GM13976 (cell line): Measurements from ENCODE around the gene FSTL5.
"Not testable (repeated sequence)": the region's sequence is repeated elsewhere in the genome, so short reads cannot be mapped to it uniquely, and the experiment has no call there.

ENCODE experiments used
- DNase-seq: peaks from one replicate; pipeline ENCODE4 v3.0.0; 2012; ENCODE audit warnings: low spot score
- in situ Hi-C: fragments of 300-500 bp; cut with MboI; formaldehyde crosslinking; loops from one replicate; pipeline ENCODE4 v1.12.0; 2022; ENCODE audit warnings: low sequenced_read_pairs, mixed read lengths, inconsistent platforms; ENCODE audit not compliant: unreplicated experiment
- TF ChIP-seq, protein P1 (sequence below): IDR thresholded peaks from 2 replicates; pipeline ENCODE4 v1.5.1; 2012; ENCODE audit warnings: borderline replicate concordance, mild to moderate bottlenecking; ENCODE audit not compliant: insufficient read depth; ENCODE audit errors: extremely low read depth, missing control alignments, control extremely low read depth

FSTL5 gene

DNA sequence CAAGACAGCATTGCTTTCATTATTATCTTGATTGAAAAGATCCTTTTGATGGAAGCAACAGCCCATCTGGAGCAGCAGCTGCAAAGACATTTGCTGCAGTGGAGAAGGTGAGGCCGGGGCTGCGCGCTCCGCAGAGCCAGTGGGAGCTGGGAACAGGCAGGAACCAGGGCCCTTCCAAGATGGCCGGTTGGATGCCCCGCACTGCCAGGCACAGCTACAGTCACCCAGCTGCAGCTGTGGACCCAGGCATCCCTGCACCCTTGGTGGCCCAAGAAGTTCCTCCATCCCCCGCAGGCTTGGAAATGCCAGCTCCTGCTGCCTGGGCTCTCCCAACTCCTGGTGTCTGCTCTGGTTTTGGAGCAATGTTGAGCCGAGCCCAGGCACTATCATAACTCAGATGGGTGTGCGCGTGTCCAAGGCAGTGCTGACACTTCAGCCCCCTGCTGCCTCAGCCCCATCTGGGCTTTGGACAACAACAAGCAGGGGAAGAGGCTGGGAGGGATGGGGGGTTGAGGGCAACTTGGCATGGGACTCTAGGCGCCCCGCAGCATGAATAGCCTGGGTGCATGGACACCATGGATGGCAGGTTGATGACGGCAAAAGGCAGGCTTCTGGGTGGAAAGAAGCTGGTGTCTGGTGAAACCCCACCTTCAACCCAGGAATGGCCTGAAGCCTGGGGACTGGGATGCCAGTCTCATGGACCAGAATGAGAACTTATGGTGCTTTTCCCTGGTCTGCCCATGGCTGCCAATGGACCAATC is 371.8 kb downstream of the FSTL5 start:
- in situ Hi-C loops = no loop called here
- TF ChIP-seq, protein P1, sequence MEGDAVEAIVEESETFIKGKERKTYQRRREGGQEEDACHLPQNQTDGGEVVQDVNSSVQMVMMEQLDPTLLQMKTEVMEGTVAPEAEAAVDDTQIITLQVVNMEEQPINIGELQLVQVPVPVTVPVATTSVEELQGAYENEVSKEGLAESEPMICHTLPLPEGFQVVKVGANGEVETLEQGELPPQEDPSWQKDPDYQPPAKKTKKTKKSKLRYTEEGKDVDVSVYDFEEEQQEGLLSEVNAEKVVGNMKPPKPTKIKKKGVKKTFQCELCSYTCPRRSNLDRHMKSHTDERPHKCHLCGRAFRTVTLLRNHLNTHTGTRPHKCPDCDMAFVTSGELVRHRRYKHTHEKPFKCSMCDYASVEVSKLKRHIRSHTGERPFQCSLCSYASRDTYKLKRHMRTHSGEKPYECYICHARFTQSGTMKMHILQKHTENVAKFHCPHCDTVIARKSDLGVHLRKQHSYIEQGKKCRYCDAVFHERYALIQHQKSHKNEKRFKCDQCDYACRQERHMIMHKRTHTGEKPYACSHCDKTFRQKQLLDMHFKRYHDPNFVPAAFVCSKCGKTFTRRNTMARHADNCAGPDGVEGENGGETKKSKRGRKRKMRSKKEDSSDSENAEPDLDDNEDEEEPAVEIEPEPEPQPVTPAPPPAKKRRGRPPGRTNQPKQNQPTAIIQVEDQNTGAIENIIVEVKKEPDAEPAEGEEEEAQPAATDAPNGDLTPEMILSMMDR = no peak
- no peak for DNase-seq

DNA sequence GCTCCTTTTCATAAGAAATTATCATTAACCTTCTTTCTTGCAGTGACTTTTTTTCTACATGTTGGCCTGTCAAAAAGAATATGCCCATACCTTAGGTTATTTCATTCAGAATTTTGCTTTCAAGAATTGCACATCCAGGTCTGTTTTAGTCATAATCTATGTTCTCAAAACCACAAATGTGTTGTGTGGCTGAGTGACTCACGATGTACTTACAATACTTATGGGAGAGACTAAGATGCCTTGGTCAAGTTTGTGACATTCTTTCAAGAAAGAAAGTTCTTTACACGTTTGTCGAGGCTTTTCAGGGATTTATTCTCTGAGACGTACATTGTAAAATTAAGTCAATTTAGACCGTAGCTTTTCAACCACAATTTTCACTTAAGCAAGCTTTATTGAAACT is 396.7 kb downstream of the FSTL5 start:
- in situ Hi-C loops = no loop called here
- TF ChIP-seq, protein P1 = no peak
- DNase-seq = no peak

DNA sequence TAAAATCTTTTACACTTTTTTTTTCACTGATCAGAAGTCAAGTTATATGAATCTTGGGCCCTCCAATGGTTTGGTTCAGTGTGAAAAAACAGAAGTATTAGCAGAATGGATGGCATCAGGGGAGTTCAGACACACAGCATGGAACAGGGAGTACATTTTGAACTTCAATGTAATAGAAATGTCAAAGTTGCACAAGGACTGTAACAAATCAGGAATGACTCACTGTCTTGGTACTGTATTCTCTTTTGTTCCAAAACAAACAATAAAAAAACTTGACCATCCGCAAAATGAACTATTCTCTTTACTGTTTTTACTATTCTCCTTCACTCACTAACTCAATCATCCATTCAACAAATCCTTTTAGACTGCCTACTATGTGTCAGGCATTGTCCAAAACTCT is 401.0 kb downstream of the FSTL5 start:
- in situ Hi-C loops = no loop called here

DNA sequence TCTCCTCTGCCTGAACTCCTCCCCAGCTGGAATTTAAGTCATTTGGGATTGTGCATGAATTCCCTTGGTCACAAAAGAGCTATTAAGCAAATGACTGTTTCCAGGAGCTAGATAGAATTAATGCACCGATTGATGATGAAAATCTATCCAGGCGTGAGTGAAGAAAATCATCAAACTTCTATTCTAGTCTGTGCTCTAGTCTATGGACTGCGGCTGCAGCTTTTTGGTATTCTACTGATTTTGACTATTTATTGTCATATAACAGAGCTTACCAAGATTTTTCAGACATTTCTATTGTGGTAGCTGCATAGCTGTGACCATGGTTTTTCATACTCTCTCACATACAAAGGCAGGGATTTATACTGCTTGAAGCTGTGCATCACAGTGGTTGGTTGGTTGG is 403.8 kb downstream of the FSTL5 start:
- no peak for DNase-seq
- TF ChIP-seq, protein P1 = no peak
- in situ Hi-C loops = no loop called here

More for the DNA sequence above, 401.0 kb downstream of the FSTL5 start:
- no peak for DNase-seq
- TF ChIP-seq, protein P1 = no peak

DNA sequence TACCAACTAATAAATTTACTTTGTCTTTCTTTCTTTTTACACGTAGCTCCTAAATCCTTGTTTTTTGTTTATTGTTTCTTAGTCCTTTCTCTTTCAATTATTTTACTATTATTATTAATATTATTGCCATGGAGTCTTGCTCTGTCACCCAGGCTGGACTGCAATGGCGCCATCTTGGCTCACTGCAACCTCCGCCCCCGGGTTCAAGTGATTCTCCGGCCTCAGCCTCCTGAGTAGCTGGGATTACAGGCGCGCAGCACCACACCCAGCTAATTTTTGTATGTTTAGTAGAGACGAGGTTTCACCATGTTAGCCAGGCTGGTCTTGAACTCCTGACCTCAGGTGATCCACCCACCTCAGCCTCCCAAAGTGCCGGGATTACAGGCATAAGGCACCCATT is 405.4 kb downstream of the FSTL5 start:
- not testable (repeated sequence) for DNase-seq

DNA sequence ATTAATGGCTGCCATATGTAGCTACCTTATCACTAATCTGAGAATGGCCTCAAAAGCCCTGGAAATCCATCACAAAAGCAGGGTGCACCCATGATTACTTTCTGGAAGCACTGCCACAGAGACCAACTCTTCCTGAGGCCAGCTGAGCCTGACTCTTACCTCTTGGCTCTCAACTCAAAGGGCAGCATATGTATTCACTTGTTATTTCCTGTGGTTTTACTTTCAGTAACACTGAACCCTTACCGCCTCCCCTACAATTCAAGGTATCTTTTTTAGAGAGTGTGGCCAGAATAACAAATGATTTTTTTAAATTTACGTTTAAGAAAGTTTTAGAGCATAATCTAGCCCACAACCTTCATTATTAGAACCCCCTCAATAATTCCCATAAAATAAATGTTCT is 434.9 kb downstream of the FSTL5 start:
- no peak for DNase-seq
- in situ Hi-C loops = no loop called here
- TF ChIP-seq, protein P1 = no peak

More for the DNA sequence above, 405.4 kb downstream of the FSTL5 start:
- in situ Hi-C loops = not testable (repeated sequence)

DNA sequence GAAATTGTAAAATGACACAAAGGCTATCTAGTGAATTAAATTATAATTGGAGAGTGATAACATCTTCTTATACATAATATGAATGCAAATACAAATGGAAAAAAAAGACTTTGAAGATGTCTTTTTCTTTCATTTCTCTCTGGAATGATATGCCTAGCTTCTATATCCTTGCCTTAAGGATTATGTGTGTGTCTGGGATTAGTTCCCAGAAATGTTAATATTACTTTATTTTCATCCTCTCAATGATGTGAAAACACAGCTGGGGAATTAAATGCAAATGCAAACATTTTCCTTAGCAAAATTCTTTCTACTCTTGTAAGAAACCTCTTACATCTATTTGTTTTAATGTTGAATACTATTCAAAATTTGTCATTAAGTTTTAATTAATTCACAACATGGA is 441.9 kb downstream of the FSTL5 start:
- no peak for DNase-seq
- in situ Hi-C loops = no loop called here
- TF ChIP-seq, protein P1 = no peak
